GM21825 (cell line): ENCODE results near the gene GP1BA.

ENCODE experiments used
- ATAC-seq: cut with Tn5 transposase; IDR thresholded peaks from one replicate; pipeline ENCODE4 v1.9.1; 2021; ENCODE audit warnings: mild to moderate bottlenecking, moderate library complexity; ENCODE audit not compliant: unreplicated experiment

The GP1BA gene

GRCh38 chr17:4949321-4950074, 17.4 kb downstream of the GP1BA start:
- peak; percentile 26 for ATAC-seq

- no peak for ATAC-seq
Observed at GRCh38 chr17:4950075-4950745, 18.1 kb downstream of the GP1BA start.

- ATAC-seq = no peak
Observed at GRCh38 chr17:4950746-4951204, 18.7 kb downstream of the GP1BA start, which contains the start of gene ENO3. Gene ENO3, plus strand, starts transcription at chr17:4951119. Its CDS starts 711 bp downstream, at chr17:4951830.

- no peak for ATAC-seq
Observed at GRCh38 chr17:4951486-4951885, 19.4 kb downstream of the GP1BA start.

GRCh38 chr17:4953451-4953961, 21.4 kb downstream of the GP1BA start:
- ATAC-seq = no peak

GRCh38 chr17:4955091-4955490, 23.0 kb downstream of the GP1BA start:
- no peak for ATAC-seq

GRCh38 chr17:4956493-4957061, 24.5 kb downstream of the GP1BA start:
- no peak for ATAC-seq

- no peak for ATAC-seq
Observed at GRCh38 chr17:4958102-4958501, 26.0 kb downstream of the GP1BA start.

- no peak for ATAC-seq
Observed at GRCh38 chr17:4959261-4959965, 27.3 kb downstream of the GP1BA start.

GRCh38 chr17:4960279-4960922, 28.3 kb downstream of the GP1BA start:
- no peak for ATAC-seq

GRCh38 chr17:4965311-4965986, 33.4 kb downstream of the GP1BA start:
- ATAC-seq = no peak

- peak; percentile 67 for ATAC-seq
Observed at GRCh38 chr17:4966844-4967538, 34.9 kb downstream of the GP1BA start.

- peak; percentile 66 for ATAC-seq
Observed at GRCh38 chr17:4967539-4968485, 35.7 kb downstream of the GP1BA start, which contains the start of gene SPAG7. Gene SPAG7, minus strand, starts transcription at chr17:4967817. Its CDS starts 13 bp downstream, at chr17:4967804.

GRCh38 chr17:4968486-4969046, 36.5 kb downstream of the GP1BA start:
- no peak for ATAC-seq

- no peak for ATAC-seq
Observed at GRCh38 chr17:4969047-4969550, 37.0 kb downstream of the GP1BA start.

- ATAC-seq = no peak
Observed at GRCh38 chr17:4969551-4970173, 37.6 kb downstream of the GP1BA start.

GRCh38 chr17:4970273-4970672, 38.2 kb downstream of the GP1BA start:
- ATAC-seq = no peak
